Stimulated activated CD8-positive, alpha-beta memory T cell treated with anti-CD3 and anti-CD28 coated beads, Interleukin-12 subunit alpha, Interleukin-12 subunit beta, amount 100 ng/mL, for 1 hour (primary cell): ENCODE data around the gene PPME1.

Experiments used
- DNase-seq: peaks from one replicate; pipeline ENCODE4 v3.0.0-alpha.2; 2020; ENCODE audit warnings: low read depth

Gene PPME1

DNA sequence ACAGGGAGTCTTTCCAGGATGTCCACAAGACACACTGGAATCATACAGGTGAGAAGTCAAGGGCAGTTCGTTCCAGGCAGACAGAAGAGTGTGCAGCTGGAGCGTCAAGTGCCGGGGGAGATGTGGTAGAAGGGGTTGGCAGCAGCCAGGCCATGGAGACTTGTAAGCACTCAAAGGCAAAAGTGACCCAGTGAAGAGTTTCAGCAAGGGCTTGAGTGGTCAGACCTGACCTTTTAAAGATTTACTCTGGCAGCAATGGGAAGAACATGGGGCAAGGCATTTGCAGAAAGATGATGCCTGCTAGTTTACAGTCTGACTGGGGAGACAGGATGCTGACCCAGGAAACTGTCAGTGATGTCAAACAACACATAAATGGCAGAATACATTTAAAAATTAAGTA, 111.3 kb downstream of the PPME1 start:
- DNase-seq: no peak

DNA sequence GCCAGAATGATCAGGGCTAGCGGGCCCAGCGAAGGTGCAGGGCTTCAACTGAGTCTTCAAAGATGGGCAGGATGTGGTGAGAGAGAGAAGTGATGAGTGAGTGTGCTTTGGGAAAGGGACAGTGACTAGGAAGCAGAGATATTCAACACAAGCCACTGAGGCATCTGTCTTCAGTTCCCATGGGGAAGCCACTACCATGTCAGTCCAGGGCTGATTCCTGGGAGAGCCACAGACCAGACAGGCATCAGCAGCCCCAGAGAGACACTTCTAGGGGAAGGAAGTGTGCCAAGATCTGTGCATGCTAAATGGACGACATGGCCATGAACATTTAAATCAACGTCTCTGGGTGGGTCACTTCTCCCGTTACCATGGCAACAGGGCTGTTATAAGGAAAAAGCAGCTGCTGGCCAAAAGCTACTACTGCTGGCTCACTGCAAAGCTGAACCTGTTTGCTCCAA, 111.9 kb downstream of the PPME1 start:
- no peak for DNase-seq

DNA sequence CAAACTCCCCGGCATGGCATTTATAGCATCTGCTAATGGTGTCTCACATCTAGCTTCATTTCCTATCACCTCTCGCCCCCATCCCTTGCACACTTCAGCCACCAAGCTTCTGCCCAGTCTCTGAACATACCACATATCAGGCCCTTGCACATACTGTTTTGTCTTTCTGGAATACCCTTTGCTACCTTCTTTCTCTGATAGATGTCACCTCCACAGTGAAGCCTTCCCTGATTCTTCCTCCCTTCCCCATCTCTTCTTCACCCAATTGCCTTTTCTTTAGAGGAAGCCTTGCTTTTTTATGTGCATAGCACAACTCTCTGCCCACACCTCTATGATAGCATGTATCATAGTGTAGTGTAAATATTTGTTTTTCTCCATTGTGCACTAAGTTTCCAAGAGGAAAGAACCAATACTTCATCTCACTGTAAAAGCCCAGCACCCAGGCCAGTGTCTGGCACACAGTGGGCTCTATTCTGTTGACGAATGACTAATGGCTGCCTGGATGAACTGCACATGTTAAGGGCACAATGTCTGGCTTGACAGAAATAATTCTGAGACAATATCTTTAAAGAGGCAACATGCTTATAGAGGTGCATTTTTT, 112.6 kb downstream of the PPME1 start:
- no peak for DNase-seq

DNA sequence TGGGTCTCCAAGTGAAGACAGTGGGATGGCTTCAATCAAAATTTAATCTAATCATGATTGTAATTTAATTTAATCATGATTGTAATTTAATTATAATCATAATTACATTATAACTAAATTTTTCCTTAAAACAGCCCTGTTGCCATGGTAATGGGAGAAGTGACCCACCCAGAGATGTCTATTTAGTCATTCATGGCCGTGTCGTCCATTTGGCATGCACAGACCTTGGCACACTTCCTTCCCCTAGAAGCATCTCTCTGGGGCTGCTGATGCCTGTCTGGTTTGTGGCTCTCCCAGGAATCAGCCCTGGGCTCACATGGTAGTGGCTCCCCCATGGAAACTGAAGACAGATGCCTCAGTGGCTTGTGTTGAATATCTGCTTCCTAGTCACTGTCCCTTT, 113.4 kb downstream of the PPME1 start:
- DNase-seq: no peak

DNA sequence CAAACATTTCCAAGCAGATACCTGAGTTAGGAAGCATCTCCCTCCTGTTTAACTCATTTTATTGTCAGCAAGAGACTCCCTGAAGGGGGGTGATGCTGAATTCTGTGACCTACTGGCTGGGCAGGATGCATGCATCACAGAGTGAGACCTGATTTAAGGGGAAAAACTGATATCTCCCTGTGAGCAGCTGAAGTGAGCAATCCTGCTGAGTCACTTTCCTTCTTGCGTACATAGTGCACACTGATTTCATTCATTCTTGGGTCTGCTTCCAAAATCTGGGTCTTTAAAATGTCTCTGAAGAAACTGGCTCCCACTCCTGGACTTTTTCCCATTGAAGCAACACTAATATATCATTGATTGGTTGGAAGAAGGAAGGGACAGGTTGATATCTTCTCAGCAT, 117.1 kb downstream of the PPME1 start:
- no peak for DNase-seq

DNA sequence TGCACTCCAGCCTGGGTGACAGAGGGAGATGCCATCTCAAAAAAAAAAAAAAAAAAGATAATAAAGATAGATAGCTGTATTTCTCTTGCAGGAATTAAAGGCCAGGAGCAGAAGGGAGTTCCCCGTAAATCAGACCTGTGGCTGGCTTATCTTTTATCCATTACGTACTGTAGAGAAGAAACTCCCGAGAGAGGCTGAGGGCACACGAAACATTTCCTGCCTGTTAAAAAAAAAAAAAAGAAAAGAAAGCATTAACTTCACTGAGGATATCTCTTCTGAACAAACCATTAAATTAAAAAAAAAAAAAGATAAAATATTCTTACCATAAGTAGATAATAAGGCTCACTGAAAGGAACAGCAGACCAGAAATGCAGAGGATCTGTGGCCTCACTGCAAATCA, 117.8 kb downstream of the PPME1 start:
- DNase-seq: no peak

DNA sequence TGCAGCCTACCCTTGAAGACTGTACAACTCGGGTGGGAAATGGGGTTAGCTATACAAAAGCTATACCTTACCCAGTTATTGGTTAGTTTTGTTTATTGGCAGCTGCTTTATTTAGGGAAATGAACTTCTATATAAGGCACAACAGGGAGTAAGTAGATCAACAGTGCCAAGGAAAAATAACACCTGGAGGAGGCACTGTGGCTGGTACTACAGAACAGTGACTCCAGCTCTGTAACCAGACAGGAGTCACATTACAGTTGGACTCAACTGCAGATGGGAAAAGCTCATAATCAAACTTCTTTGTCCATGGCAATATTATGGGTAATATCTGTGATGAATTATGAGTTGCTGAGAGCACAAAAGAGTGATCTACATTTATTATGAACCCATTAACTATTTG, 126.4 kb downstream of the PPME1 start:
- DNase-seq: no peak

DNA sequence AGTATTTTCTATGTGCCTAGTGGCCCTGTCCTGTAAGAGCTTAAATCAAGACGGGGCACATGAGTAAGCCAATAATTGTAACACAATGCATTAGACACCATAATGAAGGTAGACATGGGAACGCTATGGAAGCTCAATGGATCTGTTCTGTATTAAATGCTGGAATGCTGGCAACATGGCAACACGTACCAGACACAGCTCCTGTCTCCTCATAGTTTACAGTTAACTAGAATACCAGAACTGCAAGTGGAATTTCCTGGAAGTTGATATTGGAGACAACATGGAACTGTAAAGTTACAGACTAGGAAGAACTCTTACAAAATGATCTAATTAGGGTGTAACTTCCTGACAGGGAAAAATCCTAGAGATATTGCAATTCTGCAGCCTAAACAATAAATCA, 127.9 kb downstream of the PPME1 start:
- no peak for DNase-seq
